Measurements from ENCODE around the gene CNTN6. TPM values are rescaled to one million over a fixed set of nuclear protein-coding genes. Genes with fewer than 3 reads are reported as not detected.

Gene CNTN6
- polyA plus RNA-seq, 2 of the 4 experiments (the other 2 are of a cell fraction): not detected

DNA sequence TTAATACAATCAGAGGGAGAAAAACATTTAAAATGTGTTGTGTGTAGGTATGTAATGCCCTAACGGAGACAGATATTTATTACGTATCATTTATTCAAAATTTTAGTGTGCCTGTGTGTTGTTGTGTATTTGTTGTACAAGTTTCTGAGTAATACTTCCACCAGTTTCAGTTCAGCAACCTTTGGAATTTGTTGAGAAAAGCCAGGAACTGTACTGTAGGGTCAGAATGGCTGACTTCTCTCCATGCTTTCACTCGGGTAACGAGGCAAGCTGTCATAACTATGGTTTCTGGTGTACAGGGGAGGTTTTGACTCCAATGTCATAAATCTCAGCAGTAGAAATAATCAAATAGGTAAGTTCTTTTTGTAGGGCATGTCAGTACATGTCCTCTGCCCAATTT lies 23.8 kb upstream of the CNTN6 start (continued):
- TF ChIP-seq PHF8 (IDR thresholded peaks at IDR 0.05; ENCODE audit: borderline replicate concordance, low read depth) (no peak), NPAS2 (CRISPR knock-in tag; IDR thresholded peaks at IDR 0.05; ENCODE audit: borderline replicate concordance) (no peak), NR3C1 (IDR thresholded peaks at IDR 0.05) (no peak), CHD4 (IDR thresholded peaks at IDR 0.05; ENCODE audit: borderline replicate concordance) (no peak), HDAC2 (IDR thresholded peaks at IDR 0.05) (no peak), RFX5 (IDR thresholded peaks at IDR 0.05) (no peak), JUN (IDR thresholded peaks at IDR 0.05) (no peak), HOXB13 (CRISPR knock-in tag; IDR thresholded peaks at IDR 0.05; ENCODE audit: low read depth) (no peak)
- TF ChIP-seq, protein P1, sequence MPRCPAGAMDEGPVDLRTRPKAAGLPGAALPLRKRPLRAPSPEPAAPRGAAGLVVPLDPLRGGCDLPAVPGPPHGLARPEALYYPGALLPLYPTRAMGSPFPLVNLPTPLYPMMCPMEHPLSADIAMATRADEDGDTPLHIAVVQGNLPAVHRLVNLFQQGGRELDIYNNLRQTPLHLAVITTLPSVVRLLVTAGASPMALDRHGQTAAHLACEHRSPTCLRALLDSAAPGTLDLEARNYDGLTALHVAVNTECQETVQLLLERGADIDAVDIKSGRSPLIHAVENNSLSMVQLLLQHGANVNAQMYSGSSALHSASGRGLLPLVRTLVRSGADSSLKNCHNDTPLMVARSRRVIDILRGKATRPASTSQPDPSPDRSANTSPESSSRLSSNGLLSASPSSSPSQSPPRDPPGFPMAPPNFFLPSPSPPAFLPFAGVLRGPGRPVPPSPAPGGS (IDR thresholded peaks at IDR 0.05): no peak

DNA sequence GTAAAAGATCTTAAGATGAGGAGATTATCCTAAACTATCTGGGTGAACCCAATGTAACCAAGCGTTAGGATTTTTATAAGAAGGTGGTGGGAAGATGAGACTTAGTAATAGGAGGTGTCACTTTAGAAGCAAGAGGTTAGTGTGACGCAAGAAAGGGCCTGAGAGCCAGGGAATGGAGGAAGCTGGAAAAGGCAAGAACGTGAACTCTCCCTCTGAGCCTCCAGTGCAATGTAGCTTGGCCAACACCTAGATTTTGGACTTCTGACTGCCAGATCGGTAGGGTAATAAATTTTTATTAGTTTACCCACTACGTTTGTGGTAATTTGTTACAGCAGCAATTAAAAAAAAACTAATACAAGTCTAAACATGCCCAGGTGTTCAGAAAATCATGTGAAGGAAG lies 20.8 kb upstream of the CNTN6 start:
- DNase-seq (ENCODE audit: low read depth in 1 of 2, low spot score in 1 of 2): no peak
- ChIA-PET CTCF (no interaction called here), POLR2A (no interaction called here)
- H3K4me2 ChIP-seq: no peak overlapping the region
- H3K4me3 ChIP-seq: no peak overlapping the region
- H3K4me1 ChIP-seq: no peaks in the 10 kb centered on the region
- FAIRE-seq: no peak
- no peak overlapping the region for H3K27ac ChIP-seq
- ATAC-seq: no peak
- TF ChIP-seq, protein P2, sequence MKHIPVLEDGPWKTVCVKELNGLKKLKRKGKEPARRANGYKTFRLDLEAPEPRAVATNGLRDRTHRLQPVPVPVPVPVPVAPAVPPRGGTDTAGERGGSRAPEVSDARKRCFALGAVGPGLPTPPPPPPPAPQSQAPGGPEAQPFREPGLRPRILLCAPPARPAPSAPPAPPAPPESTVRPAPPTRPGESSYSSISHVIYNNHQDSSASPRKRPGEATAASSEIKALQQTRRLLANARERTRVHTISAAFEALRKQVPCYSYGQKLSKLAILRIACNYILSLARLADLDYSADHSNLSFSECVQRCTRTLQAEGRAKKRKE (CRISPR knock-in tag; IDR thresholded peaks at IDR 0.05; ENCODE audit: low read depth): no peak
- TF ChIP-seq ESRRA (IDR thresholded peaks at IDR 0.05; ENCODE audit: borderline replicate concordance, low read length) (no peak), MAFK (IDR thresholded peaks at IDR 0.05; ENCODE audit: partially characterized antibody) (no peak)
- TF ChIP-seq, protein P3, sequence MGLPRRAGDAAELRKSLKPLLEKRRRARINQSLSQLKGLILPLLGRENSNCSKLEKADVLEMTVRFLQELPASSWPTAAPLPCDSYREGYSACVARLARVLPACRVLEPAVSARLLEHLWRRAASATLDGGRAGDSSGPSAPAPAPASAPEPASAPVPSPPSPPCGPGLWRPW (IDR thresholded peaks at IDR 0.05): no peak
- WGBS (ENCODE audit: missing lambda C conversion rate): 13% methylated on average over 5 of the region's 5 CpGs
- H3K9me3 ChIP-seq: peaks cover 4% of the 10 kb centered on the region; the same call in 2 of the 3 replicates

DNA sequence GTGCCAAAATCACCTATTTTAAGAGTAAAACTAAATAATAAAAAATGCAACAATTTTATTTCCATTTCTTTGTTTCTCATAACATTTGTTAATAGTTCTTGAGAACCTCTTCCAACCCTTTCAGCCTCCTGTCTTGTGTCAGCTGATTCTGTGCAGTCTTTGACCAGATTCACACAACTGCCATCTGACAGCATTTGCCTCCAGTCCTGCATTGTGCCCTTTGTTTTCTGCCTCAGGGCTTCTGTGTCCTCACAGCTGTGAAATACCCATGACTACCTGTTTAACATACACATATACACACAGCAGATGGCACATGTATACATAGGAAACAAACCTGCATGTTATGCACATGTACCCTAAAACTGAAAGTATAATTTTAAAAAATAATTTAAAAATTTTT lies 13.2 kb upstream of the CNTN6 start:
- TF ChIP-seq, protein P4, sequence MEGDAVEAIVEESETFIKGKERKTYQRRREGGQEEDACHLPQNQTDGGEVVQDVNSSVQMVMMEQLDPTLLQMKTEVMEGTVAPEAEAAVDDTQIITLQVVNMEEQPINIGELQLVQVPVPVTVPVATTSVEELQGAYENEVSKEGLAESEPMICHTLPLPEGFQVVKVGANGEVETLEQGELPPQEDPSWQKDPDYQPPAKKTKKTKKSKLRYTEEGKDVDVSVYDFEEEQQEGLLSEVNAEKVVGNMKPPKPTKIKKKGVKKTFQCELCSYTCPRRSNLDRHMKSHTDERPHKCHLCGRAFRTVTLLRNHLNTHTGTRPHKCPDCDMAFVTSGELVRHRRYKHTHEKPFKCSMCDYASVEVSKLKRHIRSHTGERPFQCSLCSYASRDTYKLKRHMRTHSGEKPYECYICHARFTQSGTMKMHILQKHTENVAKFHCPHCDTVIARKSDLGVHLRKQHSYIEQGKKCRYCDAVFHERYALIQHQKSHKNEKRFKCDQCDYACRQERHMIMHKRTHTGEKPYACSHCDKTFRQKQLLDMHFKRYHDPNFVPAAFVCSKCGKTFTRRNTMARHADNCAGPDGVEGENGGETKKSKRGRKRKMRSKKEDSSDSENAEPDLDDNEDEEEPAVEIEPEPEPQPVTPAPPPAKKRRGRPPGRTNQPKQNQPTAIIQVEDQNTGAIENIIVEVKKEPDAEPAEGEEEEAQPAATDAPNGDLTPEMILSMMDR (IDR thresholded peaks at IDR 0.05): no peak
- TF ChIP-seq HEYL (CRISPR knock-in tag; IDR thresholded peaks at IDR 0.05): no peak
- no peak for TF ChIP-seq PHF8 (IDR thresholded peaks at IDR 0.05; ENCODE audit: borderline replicate concordance, low read depth)
- TF ChIP-seq POLR2AphosphoS2 (conservative IDR thresholded peaks at IDR 0.05; ENCODE audit: low read length): no peak
- TF ChIP-seq HOXA7 (CRISPR knock-in tag; IDR thresholded peaks at IDR 0.05): no peak
- no peak for TF ChIP-seq ZFP36 (IDR thresholded peaks at IDR 0.05; ENCODE audit: borderline replicate concordance, partially characterized antibody)
- no peak for TF ChIP-seq POLR2A (IDR thresholded peaks at IDR 0.05; ENCODE audit: low read length)
- TF ChIP-seq HDAC2 (IDR thresholded peaks at IDR 0.05): no peak
- no peak for TF ChIP-seq RARB (CRISPR knock-in tag; IDR thresholded peaks at IDR 0.05)
- TF ChIP-seq, protein P5, sequence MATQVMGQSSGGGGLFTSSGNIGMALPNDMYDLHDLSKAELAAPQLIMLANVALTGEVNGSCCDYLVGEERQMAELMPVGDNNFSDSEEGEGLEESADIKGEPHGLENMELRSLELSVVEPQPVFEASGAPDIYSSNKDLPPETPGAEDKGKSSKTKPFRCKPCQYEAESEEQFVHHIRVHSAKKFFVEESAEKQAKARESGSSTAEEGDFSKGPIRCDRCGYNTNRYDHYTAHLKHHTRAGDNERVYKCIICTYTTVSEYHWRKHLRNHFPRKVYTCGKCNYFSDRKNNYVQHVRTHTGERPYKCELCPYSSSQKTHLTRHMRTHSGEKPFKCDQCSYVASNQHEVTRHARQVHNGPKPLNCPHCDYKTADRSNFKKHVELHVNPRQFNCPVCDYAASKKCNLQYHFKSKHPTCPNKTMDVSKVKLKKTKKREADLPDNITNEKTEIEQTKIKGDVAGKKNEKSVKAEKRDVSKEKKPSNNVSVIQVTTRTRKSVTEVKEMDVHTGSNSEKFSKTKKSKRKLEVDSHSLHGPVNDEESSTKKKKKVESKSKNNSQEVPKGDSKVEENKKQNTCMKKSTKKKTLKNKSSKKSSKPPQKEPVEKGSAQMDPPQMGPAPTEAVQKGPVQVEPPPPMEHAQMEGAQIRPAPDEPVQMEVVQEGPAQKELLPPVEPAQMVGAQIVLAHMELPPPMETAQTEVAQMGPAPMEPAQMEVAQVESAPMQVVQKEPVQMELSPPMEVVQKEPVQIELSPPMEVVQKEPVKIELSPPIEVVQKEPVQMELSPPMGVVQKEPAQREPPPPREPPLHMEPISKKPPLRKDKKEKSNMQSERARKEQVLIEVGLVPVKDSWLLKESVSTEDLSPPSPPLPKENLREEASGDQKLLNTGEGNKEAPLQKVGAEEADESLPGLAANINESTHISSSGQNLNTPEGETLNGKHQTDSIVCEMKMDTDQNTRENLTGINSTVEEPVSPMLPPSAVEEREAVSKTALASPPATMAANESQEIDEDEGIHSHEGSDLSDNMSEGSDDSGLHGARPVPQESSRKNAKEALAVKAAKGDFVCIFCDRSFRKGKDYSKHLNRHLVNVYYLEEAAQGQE (IDR thresholded peaks at IDR 0.05): no peak
- TF ChIP-seq HOXB5 (CRISPR knock-in tag; IDR thresholded peaks at IDR 0.05): no peak
- TF ChIP-seq CEBPB (IDR thresholded peaks at IDR 0.05): no peak
- TF ChIP-seq NR3C1 (IDR thresholded peaks at IDR 0.05): no peak
- H3K4me3 ChIP-seq: no peak overlapping the region
- FAIRE-seq: no peak
- no peaks in the 10 kb centered on the region for H3K9me3 ChIP-seq
- no peak for DNase-seq (ENCODE audit: low read depth in 1 of 2, low spot score in 1 of 2)
- ChIA-PET POLR2A (no interaction called here), CTCF (no interaction called here)
- no peak overlapping the region for H3K4me2 ChIP-seq
- no peaks in the 10 kb centered on the region for H3K4me1 ChIP-seq
- H3K27ac ChIP-seq: no peak overlapping the region
- no peak for ATAC-seq
